SU-DHL-6 (cell line): Measurements from ENCODE around the gene SGCD.

ENCODE experiments used
- CTCF ChIP-seq: fragments of 200-600 bp; sonication (generic); IDR thresholded peaks from one replicate; pipeline ENCODE4 v1.5.1; 2017; ENCODE audit warnings: antibody characterized with exemption, mild to moderate bottlenecking, low read length, moderate library complexity; ENCODE audit not compliant: insufficient read depth, poor library complexity, severe bottlenecking
- EZH2phosphoT487 ChIP-seq: fragments of 200-600 bp; sonication (generic), shearing (Covaris generic); conservative IDR thresholded peaks from 2 replicates; pipeline ENCODE4 v1.6.1; 2018; ENCODE audit warnings: mild to moderate bottlenecking, antibody characterized with exemption, low read length, moderate library complexity, mixed read lengths

- no peak for TF ChIP-seq CTCF
- no peak for TF ChIP-seq EZH2phosphoT487
These were observed 264.0 kb downstream of the SGCD start for GRCh38 chr5:156590978-156591377.
